ENCODE results near the gene TTC13.

Gene TTC13

GRCh38 chr1:230901671-230902070 lies 77.0 kb downstream of the TTC13 start:
- Histone ChIP-seq H3K27me3 (replicated peaks; ENCODE audit: control insufficient read depth, insufficient read depth, low read length) (no peaks in the 10 kb centered on the region), H3K4me3 (replicated peaks; ENCODE audit: low read depth, low read length) (no peak overlapping the region), H3K36me3 (ENCODE audit: control insufficient read depth, insufficient read depth, low read length) (peaks cover 3% of the 10 kb centered on the region)
- DNase-seq (ENCODE audit: extremely low read depth, insufficient read length), result no peak
- no peak for TF ChIP-seq CTCF (IDR thresholded peaks at IDR 0.05; ENCODE audit: insufficient read depth, low read length, poor library complexity, severe bottlenecking)

GRCh38 chr1:230900984-230901383 lies 77.7 kb downstream of the TTC13 start:
- Histone ChIP-seq H3K4me3 (replicated peaks; ENCODE audit: low read depth, low read length) (no peak overlapping the region), H3K36me3 (ENCODE audit: control insufficient read depth, insufficient read depth, low read length) (peaks cover 3% of the 10 kb centered on the region), H3K27me3 (replicated peaks; ENCODE audit: control insufficient read depth, insufficient read depth, low read length) (no peaks in the 10 kb centered on the region)
- no peak for DNase-seq (ENCODE audit: extremely low read depth, insufficient read length)
- TF ChIP-seq CTCF (IDR thresholded peaks at IDR 0.05; ENCODE audit: insufficient read depth, low read length, poor library complexity, severe bottlenecking), result no peak

DNA sequence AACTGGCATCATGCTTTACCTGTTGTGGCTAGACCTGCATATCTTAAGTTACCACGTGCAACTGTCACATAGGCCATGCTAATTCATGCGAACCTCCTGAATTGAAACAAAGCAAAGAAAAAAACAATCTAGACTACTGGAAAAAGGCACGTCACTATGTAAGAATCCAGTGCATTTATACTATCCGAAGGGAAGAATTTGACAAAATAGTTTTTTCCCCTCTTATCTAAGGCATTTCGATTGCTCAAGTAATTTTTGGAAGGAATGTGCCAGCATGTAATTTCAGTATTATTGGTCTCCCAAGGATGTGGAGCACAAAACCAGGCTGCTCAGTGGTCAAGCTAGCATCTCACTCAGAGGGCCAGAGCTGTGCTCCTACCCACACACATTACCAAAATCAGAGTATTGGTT lies 78.8 kb downstream of the TTC13 start:
- H3K4me3 ChIP-seq (replicated peaks; ENCODE audit: low read depth, low read length), result no peak overlapping the region
- DNase-seq (ENCODE audit: extremely low read depth, insufficient read length), result no peak
- TF ChIP-seq CTCF (IDR thresholded peaks at IDR 0.05; ENCODE audit: insufficient read depth, low read length, poor library complexity, severe bottlenecking), result no peak

GRCh38 chr1:230898748-230899147 lies 79.9 kb downstream of the TTC13 start:
- no peak for TF ChIP-seq CTCF (IDR thresholded peaks at IDR 0.05; ENCODE audit: insufficient read depth, low read length, poor library complexity, severe bottlenecking)
- DNase-seq (ENCODE audit: extremely low read depth, insufficient read length), result no peak

More for the DNA sequence above, 78.8 kb downstream of the TTC13 start:
- Histone ChIP-seq H3K27me3 (replicated peaks; ENCODE audit: control insufficient read depth, insufficient read depth, low read length) (no peaks in the 10 kb centered on the region), H3K36me3 (ENCODE audit: control insufficient read depth, insufficient read depth, low read length) (no peaks in the 10 kb centered on the region)

GRCh38 chr1:230898144-230898543 lies 80.5 kb downstream of the TTC13 start:
- no peak for TF ChIP-seq CTCF (IDR thresholded peaks at IDR 0.05; ENCODE audit: insufficient read depth, low read length, poor library complexity, severe bottlenecking)

More at GRCh38 chr1:230898748-230899147, 79.9 kb downstream of the TTC13 start:
- no peaks in the 10 kb centered on the region for H3K27me3 ChIP-seq (replicated peaks; ENCODE audit: control insufficient read depth, insufficient read depth, low read length)
- H3K36me3 ChIP-seq (ENCODE audit: control insufficient read depth, insufficient read depth, low read length), result no peaks in the 10 kb centered on the region
- no peak overlapping the region for H3K4me3 ChIP-seq (replicated peaks; ENCODE audit: low read depth, low read length)

DNA sequence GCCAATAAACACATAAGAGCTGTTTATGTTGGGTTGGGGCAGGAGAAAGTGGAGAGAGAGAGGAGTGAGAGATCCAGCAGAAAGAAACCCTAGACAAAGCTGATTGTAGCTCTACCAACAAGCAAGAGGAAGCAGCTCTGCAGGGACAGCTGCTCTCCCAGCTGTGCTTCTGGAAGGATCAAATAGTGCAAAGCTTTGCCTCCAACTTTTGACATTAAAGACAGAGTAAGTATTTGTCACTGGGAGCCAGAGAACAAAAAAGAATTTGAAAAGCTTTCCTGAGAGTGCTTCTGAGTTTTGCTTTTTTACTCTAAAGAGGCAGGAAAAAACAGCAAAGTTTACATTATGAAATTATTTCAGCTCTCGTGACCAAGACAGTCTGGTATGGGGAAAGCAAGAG lies 81.9 kb downstream of the TTC13 start:
- Histone ChIP-seq H3K4me3 (replicated peaks; ENCODE audit: low read depth, low read length) (no peak overlapping the region), H3K36me3 (ENCODE audit: control insufficient read depth, insufficient read depth, low read length) (no peaks in the 10 kb centered on the region), H3K27me3 (replicated peaks; ENCODE audit: control insufficient read depth, insufficient read depth, low read length) (no peaks in the 10 kb centered on the region)
- TF ChIP-seq CTCF (IDR thresholded peaks at IDR 0.05; ENCODE audit: insufficient read depth, low read length, poor library complexity, severe bottlenecking), result no peak
- no peak for DNase-seq (ENCODE audit: extremely low read depth, insufficient read length)

More at GRCh38 chr1:230898144-230898543, 80.5 kb downstream of the TTC13 start:
- no peak overlapping the region for H3K4me3 ChIP-seq (replicated peaks; ENCODE audit: low read depth, low read length)
- H3K27me3 ChIP-seq (replicated peaks; ENCODE audit: control insufficient read depth, insufficient read depth, low read length), result no peaks in the 10 kb centered on the region
- H3K36me3 ChIP-seq (ENCODE audit: control insufficient read depth, insufficient read depth, low read length), result no peaks in the 10 kb centered on the region
- no peak for DNase-seq (ENCODE audit: extremely low read depth, insufficient read length)
